HEK293 (cell line): Measurements from ENCODE around the gene NOG.

Source experiments
- ZBTB17 ChIP-seq: fragments of 450-650 bp; formaldehyde crosslinking; IDR thresholded peaks from 2 replicates; pipeline ENCODE4 v1.5.1; 2016; ENCODE audit warnings: missing biosample characterization, missing genetic modification characterization
- ZNF138 ChIP-seq: fragments of 450-650 bp; formaldehyde crosslinking; IDR thresholded peaks from 2 replicates; pipeline ENCODE4 v1.5.1; 2016; ENCODE audit warnings: missing biosample characterization, missing genetic modification characterization, borderline replicate concordance
- ZNF146 ChIP-seq: fragments of 450-650 bp; formaldehyde crosslinking; IDR thresholded peaks from 2 replicates; pipeline ENCODE4 v1.5.1; 2016; ENCODE audit warnings: missing biosample characterization, missing genetic modification characterization
- ZNF701 ChIP-seq: fragments of 450-650 bp; formaldehyde crosslinking; IDR thresholded peaks from 2 replicates; pipeline ENCODE4 v1.5.1; 2016; ENCODE audit warnings: missing biosample characterization, missing genetic modification characterization

- TF ChIP-seq ZNF146 (tag by site-specific recombination): no peak
- TF ChIP-seq ZNF138: no peak
- TF ChIP-seq ZBTB17 (tag by site-specific recombination): no peak
- no peak for TF ChIP-seq ZNF701 (tag by site-specific recombination)
Measured at GRCh38 chr17:56641894-56642293, 48.4 kb downstream of the NOG start.
